ENCODE data around the gene DHX8.

The DHX8 gene

DNA sequence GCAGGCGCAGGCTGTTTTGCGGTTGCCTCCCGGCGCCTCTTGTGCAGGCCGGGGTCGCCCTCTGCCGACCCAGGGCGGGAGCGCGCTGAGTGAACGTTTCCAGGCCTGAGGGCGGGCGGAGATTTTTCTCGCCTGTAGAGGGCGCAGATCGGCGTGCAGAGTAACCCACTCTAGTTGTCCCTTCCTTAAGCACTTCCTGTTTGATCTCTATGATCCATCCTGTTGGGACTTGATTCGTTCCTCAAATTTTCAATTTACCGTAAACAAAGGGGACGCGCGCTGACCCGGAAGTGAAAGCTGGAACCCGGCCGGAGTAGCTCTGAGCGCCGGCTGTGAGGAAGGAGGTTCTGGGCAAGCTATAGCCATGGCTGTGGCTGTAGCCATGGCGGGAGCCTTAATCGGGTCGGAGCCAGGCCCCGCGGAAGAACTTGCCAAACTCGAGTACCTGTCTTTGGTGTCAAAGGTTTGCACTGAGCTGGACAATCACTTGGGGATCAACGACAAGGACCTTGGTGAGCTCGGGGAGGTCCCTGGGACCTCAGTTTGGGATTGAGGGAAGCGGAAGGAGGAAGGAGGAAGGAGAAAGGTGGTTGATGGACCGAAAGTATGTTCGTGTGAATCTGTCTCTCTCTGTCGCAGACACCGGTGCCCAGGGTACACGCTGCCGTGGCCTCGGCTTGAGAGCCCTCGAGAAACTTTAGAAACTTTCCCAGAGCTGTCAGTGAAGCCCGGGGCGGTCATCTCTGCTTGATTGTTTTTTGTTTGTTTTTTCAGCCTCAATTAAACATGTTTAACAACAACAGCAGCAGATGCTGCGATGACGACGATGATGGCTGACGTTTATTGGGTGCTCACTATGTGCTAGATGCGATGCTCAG is at the start of gene DHX8:
Gene DHX8 (plus strand): TSS at position 302 of the 878 bp plus-strand sequence. CDS start 63 bp downstream, at position 365.
- TF ChIP-seq GATA2 (IDR thresholded peaks at IDR 0.05; ENCODE audit: low read depth, low read length) = no peak
- TF ChIP-seq GATA3 (IDR thresholded peaks at IDR 0.05; ENCODE audit: low read depth, low read length) = no peak

DNA sequence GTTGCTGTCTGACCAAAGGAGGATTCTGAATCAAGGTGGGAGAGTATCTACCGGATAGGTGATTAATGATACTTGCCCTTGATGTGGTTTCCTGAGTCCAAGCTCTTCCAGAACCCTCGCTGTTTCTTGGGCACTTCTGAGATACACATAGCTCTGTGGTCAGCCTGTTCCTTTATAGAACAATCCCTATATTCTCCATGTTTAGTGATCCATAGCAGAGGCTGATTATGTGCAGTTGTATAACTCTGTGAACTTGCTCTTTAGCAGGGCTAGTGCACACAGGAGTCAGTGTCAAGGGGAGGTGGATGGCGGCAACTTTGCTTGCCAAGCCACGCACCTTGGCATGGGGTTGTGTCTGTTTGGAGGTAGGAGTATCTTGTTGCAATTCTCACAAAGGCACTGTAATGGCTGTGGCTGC is 48.9 kb upstream of the DHX8 start:
- TF ChIP-seq GATA2 (IDR thresholded peaks at IDR 0.05; ENCODE audit: low read depth, low read length) (no peak), GATA3 (IDR thresholded peaks at IDR 0.05; ENCODE audit: low read depth, low read length) (no peak)

DNA sequence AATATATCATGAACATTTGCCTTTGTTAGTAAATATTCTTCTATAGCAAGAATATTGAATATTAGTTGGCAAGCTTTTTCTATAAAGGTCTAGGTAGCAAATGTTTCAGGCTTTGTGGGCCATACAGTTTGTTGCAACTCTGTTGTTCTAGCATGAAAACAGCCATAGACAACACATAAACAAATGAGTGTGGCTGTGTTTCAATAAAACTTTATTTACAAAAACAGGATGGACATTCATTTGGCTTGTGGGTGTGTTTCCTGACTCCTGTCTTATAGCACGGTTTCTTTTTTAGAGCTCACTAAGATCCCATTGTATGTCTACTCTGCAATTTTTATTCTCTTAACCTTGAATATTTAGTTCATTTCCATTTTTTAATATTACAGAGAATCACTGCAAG is 46.0 kb upstream of the DHX8 start:
- no peak for TF ChIP-seq GATA3 (IDR thresholded peaks at IDR 0.05; ENCODE audit: low read depth, low read length)

DNA sequence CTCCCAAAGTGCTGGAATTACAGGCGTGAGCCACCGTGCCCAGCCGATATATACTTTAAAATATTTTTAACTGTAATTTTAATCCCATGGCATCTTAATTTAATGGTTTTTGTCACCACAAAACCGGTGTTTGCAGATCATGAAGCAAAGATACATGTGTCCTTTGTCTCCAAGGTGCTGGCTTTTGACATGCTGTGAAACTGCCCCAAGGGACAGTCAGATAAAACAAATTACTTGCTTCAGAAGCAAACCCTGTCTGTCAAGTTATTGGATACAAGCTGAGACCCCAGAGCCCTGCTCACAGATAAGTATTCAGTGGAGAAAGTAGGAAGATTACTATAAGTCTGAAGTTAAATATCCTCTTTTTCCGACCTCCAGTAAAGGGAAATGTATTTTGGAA is 45.1 kb upstream of the DHX8 start:
- no peak for TF ChIP-seq GATA3 (IDR thresholded peaks at IDR 0.05; ENCODE audit: low read depth, low read length)
- TF ChIP-seq GATA2 (IDR thresholded peaks at IDR 0.05; ENCODE audit: low read depth, low read length) = no peak

DNA sequence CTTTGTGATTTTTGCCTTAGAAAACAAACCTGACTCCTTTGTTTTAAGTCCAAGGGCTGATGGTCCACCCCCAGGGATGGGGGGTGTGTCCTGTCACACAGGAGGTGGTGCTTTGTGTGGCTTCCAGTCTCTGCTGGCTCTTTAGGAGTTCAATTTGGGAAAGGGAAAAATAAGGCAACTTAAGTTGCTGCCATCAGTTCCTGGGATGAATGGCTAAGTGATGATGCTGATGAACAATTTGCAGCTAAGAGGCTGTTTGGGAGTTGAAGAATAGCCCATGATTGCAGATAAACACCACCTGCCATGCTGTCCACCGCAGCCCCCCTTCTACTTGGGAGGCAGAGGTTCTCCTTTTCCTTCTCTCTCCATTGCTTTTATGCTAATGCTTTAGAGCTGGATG is 44.7 kb upstream of the DHX8 start:
- TF ChIP-seq GATA3 (IDR thresholded peaks at IDR 0.05; ENCODE audit: low read depth, low read length) (no peak), GATA2 (IDR thresholded peaks at IDR 0.05; ENCODE audit: low read depth, low read length) (no peak)

DNA sequence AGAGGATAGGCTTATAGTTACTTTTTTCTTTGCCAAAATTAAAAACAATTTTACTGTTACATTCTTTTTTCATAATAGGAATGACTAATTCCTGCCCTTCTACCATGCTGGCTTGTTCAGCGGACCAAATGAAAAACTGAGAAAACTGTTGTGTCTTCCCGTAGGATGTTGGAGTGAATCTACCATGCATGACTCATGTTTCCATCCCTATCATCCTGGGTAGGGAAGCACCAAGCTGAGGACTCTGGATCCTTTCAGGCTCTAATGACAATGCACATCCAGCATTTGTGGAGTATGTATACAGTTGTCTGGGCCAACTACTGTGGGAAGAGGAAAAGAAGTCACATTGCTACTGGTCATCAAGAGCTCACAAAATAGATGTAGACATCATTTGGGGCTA is 41.1 kb upstream of the DHX8 start:
- TF ChIP-seq GATA2 (IDR thresholded peaks at IDR 0.05; ENCODE audit: low read depth, low read length) (no peak), GATA3 (IDR thresholded peaks at IDR 0.05; ENCODE audit: low read depth, low read length) (no peak)

DNA sequence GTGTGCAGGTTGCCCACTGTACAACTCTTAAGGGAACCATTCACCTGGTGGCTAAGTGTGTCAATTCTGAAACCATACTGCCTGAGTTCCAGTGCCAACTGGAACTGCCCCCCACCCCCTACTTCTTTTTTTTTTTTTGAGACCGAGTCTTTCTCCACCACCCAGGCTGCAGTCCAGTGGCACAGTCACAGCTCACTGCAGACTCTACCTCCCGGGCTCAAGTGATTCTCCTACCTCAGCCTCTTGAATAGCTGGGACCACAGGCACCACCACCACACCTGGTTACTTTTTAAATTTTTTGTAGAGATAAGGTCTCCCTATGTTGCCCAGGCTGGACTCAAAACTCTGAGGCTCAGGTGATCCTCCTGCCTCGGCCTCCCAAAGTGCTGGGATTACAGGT is 40.4 kb upstream of the DHX8 start:
- TF ChIP-seq GATA3 (IDR thresholded peaks at IDR 0.05; ENCODE audit: low read depth, low read length) (no peak), GATA2 (IDR thresholded peaks at IDR 0.05; ENCODE audit: low read depth, low read length) (no peak)

DNA sequence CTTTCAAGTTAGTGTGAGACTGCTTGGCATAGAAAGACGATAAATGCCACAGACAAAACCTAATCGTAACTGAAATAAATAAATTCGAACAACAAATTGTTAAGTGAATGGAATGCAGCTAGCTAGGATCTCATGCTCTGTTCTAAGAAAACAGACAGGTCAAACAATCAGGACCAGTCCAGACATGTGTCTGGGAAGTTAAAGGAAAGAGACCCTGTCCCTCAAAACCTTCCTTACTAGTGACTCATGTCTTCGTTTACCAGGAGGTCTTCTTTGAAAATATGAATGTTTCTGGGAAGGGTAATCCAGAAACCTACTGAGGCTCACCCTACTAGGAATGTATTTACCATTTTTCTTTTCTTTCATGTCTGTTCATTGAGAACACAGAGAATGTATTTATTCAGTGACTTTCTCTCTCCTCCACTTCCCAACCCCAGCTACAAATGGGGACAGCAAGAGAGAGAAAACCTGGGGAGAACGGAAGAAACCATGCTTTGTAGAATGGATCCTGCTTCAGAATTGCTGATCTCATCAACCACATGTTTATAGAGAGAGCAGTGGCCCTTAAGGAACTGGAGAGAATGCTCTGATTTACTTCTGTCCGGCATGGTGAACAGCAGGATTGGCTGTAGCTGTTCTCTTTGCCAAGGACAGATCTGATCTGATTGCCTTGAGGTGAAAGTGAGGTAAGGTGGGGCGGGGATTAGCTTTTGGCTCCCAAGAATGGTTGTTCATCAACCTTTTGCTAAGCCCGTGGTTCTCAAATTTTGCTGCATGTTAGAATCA is 39.4 kb upstream of the DHX8 start:
- TF ChIP-seq GATA3 (IDR thresholded peaks at IDR 0.05; ENCODE audit: low read depth, low read length) (no peak), GATA2 (IDR thresholded peaks at IDR 0.05; ENCODE audit: low read depth, low read length) (no peak)

DNA sequence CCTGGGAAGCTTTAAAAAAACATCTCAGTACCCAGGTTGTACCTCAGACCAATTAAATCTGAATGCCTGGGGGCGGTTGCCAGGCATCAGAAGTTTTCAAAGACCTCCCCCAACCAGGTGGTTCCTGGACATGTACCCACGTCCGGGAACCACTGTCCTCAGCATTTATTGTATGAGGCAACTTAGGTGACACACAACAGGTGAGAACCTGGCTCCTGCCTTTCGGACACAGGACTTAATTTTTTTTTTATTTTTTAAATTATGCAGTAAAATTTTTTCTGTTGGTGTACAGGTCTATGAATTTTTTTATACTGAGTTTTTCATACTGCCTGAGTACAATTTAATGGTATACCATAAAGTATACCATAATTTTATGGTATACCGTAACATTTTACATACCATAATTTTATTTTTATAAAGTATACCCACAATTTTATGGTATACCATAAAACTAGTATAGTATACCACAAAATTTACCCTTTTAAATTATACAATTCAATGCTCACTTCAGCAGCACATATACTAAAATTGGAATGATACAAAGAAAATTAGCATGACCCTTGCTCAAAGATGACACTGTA is 38.7 kb upstream of the DHX8 start:
- TF ChIP-seq GATA3 (IDR thresholded peaks at IDR 0.05; ENCODE audit: low read depth, low read length) (no peak), GATA2 (IDR thresholded peaks at IDR 0.05; ENCODE audit: low read depth, low read length) (no peak)

DNA sequence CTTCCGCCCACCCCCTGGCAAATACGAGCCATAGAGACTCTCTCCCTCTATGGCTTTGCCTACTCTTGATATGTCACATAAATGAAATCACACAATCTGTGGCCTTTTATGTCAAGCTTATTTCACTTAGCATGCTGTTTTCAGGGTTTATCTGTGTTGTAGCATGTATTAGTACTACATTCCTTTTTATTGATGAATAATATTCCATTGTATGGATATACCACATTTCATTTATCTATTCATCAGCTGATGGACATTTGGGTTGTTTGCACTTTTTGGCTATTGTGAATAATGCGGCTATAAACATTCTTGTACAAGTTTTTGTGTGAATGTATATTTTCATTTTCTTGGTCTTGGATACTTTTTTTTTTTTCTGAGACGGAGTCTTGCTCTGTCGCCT is 37.0 kb upstream of the DHX8 start:
- no peak for TF ChIP-seq GATA3 (IDR thresholded peaks at IDR 0.05; ENCODE audit: low read depth, low read length)
- no peak for TF ChIP-seq GATA2 (IDR thresholded peaks at IDR 0.05; ENCODE audit: low read depth, low read length)

DNA sequence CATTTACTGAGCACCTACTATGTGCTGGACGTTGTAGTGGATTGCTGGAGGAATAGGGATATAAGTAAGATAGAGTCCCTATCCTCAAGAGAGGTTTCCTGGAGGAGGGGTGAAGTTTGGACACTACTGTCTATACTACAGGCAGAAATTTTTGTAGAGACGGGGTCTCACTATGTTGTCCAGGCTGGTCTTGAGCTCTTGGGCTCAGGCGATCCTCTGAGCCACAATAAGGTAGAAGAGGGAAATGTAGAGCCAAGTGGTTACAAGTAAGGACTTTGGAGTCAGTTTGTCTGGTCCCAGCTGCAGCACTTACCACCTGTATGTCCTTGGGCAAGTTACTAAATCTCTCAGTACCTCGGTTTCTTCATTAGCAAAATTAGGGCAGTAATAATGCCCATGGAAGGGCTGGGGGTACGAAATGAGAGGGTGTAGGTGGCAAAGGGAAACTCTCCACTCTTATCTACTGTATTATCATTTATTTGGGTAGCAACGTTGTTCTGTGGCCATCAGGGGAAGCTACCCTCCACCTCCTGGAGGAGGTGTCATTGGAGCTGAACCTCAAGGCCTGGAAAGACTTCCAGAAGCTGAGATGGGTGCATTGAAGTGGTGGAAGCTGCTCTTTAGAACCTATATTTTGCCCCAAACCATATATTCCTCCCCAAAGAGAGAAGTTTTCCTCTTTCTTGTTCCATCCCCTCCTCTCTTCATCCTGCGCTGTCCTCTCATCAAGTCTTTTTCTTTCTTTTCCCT is 34.9 kb upstream of the DHX8 start:
- TF ChIP-seq GATA3 (IDR thresholded peaks at IDR 0.05; ENCODE audit: low read depth, low read length) = no peak
- TF ChIP-seq GATA2 (IDR thresholded peaks at IDR 0.05; ENCODE audit: low read depth, low read length) = no peak

DNA sequence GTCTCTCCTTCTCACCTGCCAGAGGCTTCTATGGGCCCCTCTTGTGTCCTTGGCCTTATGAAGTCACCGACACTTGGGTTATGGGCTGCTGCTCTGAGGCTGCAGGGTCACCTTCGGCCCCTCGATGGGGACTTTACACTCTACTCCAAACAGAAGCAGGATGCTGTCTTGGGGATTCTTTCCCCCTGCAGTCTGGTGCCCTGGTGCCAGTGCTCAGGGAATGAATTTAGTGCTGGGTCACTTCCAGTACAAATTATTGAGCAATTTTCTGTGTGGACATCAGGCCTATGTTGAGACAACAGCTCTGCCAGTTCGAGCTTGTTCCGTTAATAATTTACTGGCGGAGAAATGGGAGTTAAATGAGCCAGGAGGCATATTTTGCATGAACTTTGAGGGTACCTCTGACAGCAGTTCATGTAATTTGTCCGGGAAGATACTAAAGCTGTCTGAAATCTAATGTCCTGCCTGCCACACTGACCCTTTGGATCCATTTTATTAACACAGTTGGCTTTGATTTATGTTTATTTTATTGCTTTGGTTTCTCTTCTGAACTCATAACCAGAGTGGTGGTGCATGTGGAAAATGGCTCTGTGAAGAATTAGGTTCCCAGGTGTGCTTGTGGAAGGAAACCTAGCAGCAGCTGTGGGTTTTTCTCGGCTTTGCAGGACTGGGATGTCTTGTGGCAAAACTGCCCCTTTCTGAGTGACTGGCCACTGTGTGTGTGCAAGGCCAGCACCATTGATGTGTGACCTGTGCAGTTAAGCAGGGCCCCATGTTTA is 34.1 kb upstream of the DHX8 start:
- TF ChIP-seq GATA3 (IDR thresholded peaks at IDR 0.05; ENCODE audit: low read depth, low read length) (no peak), GATA2 (IDR thresholded peaks at IDR 0.05; ENCODE audit: low read depth, low read length) (no peak)

DNA sequence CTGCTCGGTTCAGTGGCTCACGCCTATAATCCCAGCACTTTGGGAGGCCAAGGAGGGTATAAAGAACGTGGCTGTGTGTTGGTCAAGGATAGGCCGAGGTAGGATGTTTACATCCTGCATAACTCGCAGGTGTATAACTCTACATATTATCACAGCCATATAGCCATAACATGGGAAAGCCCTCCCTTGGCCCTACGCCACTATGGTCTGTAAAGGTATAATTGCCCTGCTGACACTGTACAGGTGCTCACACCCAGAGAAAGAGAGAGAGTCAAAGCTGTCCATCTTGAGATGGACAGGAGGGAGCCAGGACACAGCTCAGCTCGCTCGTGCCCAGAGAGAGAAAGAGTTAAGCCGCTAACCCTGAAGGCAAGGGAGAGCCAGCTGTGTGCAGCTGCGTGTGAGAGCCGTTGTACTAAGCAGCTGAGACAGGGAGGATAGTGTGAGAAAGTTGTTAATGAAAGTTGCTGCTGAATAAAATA is 30.4 kb upstream of the DHX8 start:
- no peak for TF ChIP-seq GATA3 (IDR thresholded peaks at IDR 0.05; ENCODE audit: low read depth, low read length)
- TF ChIP-seq GATA2 (IDR thresholded peaks at IDR 0.05; ENCODE audit: low read depth, low read length) = no peak

All from SH-SY5Y (cell line).